NCI-H345 (cell line): ENCODE data around the gene TOMM5.
A peak's percentile ranks its signal among the peaks of the same experiment; 100 is the strongest.

Source experiments
- DNase-seq: peaks from one replicate; lab custom pipeline; 2025; lab: John Stamatoyannopoulos, UW

Gene TOMM5

DNA sequence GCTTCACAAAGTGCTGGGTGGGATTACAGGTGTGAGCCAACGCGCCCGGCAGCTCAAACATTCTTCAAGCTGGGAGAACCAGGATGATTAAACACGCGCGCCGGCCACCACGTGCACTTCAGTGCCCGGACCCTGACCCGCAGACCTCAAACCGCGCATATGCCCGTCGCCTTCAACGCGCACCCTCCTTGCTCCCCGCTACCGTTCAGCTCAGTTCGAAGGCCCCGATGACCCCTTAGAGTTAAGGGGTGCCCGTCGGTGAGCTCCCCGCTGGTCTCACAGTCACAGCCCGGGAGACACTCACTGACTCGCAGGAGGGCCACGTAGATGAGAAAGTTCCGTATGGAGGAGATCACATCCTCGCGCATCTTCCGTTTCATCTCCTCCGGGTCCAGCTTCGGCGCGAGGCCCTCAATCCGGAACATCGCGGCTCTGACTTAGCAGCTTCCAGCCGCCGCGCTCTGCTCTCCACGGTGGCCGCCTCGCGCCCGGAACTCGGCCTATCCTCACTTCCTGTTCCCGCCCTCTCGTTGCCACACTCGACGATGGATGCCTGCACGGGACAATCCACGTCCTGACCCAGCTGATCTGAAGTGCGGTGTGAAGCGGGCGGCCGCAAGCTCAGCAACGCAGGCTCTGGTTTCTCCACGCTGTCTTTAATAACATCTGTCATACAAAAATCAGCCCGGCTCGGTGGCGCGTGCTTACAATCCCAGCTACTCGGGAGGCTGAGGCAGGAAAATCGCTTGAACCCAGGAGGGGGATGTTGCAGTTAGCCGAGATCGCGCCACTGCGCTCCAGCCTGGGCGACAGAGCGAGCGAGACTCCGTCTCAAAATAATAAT lies at the start of gene TOMM5:
TOMM5 (minus strand) TSS at position 490 of the 844 bp plus-strand sequence; CDS start at position 425, 65 bp downstream.
- peak; percentile 92 for DNase-seq

DNA sequence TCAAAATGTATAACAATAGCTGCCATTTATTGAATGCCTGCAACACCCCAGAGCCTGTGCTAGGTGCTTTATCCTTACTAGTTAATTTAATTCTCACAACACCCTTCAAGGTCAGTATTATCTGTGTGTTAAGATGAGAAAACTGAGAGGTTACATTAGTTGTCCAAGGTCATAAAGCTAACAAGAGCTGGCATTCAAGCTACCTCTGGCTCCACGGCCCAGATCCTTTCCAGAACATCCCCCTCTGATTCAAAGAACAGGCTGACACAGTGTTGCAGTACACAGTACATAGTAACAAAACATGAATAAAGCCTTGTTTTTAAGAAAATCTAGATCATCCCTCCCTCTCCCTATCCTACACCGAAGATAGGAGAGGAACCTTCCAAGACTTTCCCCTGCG lies 48.9 kb upstream of the TOMM5 start:
- no peak for DNase-seq

DNA sequence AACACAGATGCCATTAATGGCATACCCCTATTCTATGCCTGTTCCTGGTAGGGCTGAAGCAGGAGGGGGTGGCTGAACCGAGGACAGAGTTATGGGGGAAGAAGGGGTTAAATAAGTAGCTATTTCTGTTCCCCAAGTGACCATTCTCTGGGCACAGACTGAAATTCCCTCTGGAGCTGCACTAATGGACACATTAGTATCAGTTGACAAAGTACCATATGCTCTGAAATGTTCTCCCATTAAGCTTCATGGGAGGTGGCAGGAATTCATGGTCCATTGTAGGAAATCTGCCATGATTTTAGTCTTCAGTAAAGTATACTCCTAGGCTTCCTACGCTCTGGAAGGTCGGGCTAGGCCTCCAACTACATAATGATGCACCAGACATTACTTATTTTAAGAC lies 47.8 kb upstream of the TOMM5 start:
- DNase-seq = no peak

- DNase-seq = no peak
These were observed 47.4 kb upstream of the TOMM5 start for GRCh38 chr9:37639841-37640240.

DNA sequence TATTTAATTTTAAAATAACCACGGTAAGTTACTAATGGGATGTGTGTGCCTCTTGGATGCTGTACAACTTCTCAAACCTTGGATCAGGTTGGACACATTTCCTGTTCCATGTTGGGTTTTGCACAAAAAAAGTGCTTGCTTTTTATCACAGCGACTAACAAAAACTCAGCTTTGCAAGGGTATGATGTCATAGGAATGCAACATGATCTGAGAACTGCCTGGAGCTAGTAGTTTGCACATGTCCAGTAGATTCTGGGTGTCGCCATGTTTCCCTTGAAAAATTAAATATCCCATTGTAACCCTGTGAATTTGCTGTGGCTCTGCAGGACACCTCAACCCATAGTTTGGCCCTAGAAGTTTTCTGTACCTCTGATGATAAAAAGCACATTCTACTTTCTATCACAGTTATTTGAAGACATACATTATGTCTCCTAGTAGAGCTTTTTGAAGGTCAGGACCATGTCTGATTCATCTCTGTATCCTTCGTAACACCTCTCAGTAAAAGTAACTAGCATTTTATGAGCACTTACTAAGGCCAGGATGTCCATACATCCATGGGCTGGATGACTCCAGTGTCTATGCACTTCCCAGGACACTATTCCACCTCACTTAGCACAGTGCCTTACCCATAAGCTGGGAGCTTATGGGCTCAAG lies 46.8 kb upstream of the TOMM5 start:
- DNase-seq = no peak

DNA sequence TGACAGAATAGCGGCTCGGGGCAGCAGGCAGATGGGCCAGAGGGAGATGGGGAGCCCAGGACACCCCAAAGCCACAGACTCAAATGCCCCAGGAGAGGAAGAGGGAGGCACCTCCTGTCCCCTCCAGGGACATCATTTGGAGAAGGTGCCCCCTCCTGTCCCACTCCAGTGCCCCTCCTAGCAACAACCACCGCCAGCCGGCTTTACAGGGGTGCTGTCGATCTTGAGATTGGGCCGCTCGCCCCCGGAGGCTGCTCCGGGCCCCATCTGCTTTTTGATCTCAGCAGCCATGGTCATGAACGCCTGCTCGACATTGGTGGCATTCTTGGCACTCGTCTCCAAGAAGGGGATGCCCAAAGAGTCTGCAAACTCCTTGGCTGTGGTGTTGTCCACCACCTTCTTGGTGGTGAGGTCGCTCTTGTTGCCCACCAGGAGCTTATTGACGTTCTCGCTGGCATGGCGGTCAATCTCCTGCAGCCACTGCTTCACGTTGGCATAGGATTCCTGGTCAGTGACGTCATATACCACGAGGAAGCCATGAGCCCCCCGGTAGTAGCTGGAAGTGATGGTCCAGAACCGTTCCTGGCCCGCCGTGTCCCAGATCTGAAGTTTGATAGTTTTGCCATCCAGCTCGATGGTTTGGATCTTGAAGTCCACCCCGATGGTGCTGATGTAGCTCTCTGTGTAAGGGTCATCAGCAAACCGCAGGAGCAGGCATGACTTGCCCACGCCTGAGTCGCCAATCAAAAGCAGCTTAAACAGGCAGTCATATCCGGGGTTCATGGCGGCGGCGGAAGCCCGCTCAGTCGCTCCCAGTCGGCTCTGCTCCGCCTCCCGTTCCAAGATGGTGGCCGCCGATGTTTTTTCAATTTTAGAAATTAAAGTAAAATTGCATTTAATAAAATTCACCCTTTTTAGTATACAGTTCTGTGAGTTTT lies 44.4 kb upstream of the TOMM5 start:
- DNase-seq = no peak

DNA sequence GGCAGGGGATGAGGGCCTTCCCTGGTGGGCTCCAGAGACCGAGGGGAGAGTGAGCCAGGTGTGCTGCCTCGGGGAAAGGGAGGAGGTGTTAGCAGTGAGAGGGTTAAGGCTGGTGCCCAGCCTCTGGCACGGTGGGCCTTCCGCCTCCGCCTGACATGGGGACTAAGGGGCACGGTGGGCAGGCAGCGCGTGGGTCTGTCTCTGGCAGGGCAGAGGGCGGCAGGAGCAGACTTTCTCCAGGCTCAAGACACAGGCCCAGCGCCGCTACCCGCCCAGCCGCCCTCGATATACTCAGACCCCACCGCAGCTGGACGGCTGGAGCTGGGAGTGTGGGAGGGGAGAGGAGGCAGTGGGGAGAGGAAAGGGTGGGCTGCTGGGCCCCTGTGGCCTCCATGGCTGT lies 43.4 kb upstream of the TOMM5 start:
- DNase-seq = no peak

DNA sequence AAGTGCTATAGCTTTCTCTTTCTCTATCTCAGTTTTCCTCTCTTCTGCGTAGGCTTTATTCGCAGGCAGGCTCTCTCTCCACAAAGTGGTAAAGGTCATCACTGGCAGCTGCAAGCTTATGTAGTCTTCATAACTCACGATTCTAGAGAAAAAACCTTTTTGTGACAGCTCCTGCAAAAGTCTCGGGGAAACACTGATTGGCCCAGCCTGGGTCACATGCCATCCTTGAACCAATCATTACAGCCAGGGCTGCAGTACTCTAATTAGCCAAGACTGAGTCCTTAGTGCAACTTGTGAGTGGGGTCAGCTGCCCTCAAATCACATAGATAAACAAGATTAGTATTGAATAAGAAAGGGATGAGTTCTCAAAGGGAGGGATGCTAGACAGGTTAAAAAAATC lies 40.1 kb upstream of the TOMM5 start:
- DNase-seq = no peak

DNA sequence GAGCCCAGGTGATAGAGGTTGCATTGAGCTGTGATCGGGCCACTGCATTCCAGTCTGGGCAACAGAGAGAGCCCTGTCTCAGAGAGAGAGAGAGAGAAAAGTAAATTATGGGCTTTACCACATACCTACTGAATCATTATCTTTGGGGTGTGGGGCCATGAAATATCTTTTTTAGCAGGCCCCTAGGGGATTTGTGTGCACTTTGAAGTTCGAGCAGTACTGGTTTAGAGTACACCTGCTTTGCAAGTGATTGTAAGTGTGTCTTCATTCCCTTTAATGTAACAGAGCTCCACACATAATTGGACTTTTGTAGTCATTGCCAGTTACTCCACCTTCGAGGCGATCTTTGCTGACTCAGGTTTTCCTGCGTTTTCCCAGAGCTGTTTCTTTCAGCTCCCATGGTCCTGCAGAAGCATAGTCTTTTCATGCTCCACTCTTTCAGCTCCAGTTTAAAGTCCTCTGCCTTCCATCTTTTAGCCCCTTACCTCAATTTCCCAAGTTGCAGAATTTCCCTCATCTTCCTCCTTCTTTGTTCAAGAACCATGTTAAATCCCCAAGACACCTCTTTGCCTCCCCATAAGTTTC lies 34.4 kb upstream of the TOMM5 start:
- no peak for DNase-seq

GRCh38 chr9:37625758-37626147 lies 33.4 kb upstream of the TOMM5 start:
- no peak for DNase-seq

DNA sequence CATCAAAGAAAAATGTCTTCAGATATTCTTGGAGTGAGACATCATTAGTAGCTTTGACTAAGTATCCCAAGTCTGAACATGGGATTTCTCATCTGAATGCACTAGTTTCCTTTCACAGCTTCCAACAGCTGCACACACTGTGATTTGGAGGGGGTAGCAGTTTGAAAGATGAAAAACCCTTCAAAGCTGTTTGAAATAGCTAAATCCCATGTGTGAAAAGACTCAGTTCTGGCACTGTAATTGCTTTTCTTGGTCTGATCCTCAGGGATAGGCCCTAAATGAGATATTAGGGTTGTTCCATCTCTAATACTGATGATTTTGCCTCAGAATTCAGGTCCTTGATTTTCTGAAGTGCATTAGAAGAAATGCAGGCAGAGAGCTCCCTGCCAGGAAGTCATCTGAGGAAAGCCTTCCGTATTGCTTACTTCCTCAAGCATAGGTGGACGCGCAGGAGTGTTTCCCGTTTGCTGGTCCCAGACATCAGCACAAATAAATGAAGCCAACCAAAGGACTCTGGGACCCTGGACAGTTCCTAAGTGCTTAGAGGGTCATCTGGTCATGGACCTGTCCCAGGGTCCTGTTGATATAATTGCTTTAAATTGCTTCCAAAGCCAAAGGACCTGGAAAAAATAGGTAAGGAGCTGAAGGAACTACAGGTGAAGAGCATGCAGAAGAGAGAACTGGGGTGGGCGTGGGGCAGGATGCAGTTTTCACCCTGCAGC lies 32.8 kb upstream of the TOMM5 start:
- DNase-seq = no peak

- no peak for DNase-seq
These were observed 31.7 kb upstream of the TOMM5 start for GRCh38 chr9:37624073-37624472.

- DNase-seq = no peak
These were observed 30.9 kb upstream of the TOMM5 start for GRCh38 chr9:37623267-37623666.

DNA sequence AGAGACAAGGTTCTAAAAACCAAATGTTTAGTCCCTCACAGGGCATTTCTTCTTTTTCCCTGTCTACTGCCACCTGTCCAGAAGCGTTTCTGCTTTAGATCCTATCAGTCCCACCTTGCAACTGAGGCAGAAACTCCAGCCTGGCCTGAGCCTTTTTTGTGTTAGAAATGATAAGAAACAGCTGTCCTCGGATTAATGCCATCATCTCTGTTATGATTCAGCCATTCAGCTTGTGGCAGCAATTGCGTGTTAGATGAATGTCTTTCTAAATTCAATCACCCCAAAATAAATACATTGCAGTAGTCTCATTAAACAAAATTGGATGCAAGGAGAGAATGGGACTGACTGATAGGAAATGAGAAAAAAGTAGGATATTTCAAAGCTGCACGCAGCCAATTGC lies 30.1 kb upstream of the TOMM5 start:
- no peak for DNase-seq

DNA sequence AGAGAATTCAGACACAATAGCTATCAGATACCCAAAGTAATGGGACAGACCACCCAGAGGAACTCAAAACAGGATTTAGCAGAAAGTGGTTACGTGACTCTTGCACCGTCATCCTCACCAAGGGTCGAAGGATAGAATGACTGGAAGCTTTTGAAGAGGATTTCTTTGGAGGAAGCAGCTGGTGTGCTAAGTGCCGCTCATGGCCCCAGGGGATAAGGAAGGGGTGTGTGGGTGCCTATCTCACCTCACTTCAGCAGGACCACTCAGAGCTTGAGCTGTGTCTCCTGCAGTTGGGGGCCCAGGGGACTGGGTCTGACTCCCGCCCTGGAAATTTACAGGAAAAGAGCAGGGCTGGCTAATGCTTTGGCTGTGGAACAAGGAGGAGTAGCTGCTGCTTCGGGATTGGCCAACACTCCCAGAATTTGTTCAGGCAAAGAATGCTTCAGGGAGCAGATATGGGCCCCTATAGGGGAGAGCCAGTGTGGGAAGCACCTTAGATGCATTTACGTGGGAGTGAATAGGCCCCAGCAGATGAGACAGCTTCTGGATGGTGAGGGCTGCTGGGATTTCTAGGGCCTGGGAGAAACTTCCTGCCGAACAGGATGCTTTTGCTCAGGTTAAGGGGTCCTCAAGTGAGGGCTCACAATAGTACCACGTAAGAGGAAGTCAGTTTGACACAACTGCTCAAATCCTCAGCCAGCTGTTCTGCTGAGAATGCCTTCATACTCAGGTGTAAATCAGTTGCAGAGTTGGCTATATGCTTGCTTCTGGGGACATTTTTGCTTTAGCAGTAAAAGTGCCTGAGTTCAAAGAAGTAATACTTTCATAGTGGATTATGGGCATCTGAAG lies 29.1 kb upstream of the TOMM5 start:
- DNase-seq = no peak

GRCh38 chr9:37620396-37620795 lies 28.0 kb upstream of the TOMM5 start:
- DNase-seq = no peak

- DNase-seq = no peak
These were observed 27.4 kb upstream of the TOMM5 start for GRCh38 chr9:37619806-37620205.

- DNase-seq = no peak
These were observed 26.4 kb upstream of the TOMM5 start for GRCh38 chr9:37618817-37619216.

GRCh38 chr9:37617832-37618231 lies 25.4 kb upstream of the TOMM5 start:
- DNase-seq = no peak

DNA sequence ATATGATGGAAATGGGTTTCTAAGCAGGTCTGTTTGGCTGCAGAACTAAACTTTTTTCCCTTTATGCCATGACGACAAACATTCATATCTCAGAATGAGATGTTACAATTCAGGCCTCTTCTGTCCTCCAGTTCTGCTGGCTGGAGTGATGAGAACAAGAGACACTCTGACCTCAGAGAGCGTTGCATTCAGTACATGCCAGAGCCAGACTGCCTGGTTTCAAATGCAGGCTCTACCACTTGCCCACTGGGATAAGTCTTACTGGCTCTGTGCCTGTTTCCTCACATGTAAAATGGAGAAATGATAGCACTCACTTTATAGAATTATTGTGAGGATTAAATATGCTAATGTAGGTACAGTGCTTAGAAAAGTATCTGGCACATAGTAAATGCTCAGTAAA lies 24.8 kb upstream of the TOMM5 start:
- no peak for DNase-seq

DNA sequence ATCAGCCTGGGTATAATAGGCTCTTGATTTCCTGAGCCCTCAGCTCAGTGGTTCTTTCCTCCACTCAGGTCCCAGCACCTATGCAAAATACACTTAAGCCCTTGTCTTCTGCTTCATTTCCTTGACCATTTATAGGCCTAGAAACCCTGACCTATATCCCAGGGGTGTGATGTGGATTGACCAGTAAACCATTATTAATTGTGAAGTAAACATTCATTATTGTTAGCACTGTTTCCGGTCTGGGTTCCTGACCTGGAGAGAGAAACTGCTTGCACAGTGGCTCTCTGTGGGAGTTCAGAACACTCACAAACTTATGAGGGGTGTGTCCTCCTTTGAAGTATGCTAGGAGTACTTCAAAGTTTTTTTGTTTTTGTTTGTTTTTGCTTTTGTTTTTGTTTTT lies 19.6 kb upstream of the TOMM5 start:
- DNase-seq = no peak
